ENCODE measurements around the gene TRIM38.

GRCh38 chr6:25990172-25990873 is 27.7 kb downstream of the TRIM38 start:
- TF ChIP-seq, protein P1, sequence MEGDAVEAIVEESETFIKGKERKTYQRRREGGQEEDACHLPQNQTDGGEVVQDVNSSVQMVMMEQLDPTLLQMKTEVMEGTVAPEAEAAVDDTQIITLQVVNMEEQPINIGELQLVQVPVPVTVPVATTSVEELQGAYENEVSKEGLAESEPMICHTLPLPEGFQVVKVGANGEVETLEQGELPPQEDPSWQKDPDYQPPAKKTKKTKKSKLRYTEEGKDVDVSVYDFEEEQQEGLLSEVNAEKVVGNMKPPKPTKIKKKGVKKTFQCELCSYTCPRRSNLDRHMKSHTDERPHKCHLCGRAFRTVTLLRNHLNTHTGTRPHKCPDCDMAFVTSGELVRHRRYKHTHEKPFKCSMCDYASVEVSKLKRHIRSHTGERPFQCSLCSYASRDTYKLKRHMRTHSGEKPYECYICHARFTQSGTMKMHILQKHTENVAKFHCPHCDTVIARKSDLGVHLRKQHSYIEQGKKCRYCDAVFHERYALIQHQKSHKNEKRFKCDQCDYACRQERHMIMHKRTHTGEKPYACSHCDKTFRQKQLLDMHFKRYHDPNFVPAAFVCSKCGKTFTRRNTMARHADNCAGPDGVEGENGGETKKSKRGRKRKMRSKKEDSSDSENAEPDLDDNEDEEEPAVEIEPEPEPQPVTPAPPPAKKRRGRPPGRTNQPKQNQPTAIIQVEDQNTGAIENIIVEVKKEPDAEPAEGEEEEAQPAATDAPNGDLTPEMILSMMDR (IDR thresholded peaks at IDR 0.05; ENCODE audit: borderline replicate concordance, extremely low read depth, low read length, poor library complexity, severe bottlenecking) = no peak
- no peak for TF ChIP-seq EZH2 (IDR thresholded peaks at IDR 0.05; ENCODE audit: borderline replicate concordance, low read depth, low read length, severe bottlenecking)

Data from DND-41 (cell line).